GDM1 (cell line): Measurements from ENCODE around the gene BTBD10.

Experiments
- DNase-seq: peaks from one replicate; lab custom pipeline; 2025; lab: John Stamatoyannopoulos, UW

The BTBD10 gene

DNA sequence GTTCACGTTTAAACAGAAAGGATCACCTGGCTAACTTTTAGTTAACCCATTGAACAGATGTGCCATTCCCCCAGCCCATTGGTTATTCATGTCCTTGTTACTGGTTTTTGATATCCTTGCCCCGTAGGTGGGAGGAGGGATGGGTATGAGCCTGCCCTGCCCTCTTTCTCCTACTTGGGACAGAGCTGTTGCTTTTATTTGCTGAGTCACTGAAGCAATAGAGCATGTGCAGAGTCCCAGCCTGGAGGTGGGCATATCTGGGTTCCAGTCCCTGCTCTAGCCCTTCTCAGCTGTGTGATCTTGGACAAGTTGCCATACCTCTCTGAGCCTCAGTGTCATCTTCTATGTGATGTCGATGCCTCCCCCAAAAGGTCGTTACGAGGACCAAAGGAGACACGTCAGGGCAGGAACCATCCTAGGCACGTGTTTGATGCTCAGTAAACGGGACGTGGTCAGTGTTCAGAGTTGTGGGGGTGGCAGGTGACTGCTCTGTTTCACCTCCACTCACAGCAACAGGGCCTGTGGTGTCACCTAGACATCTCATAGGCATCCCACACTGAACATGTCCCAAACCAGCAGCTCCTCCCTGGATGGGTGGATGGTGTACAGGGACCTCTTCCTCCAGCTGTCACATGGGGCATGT, 124.5 kb downstream of the BTBD10 start:
- DNase-seq: no peak

DNA sequence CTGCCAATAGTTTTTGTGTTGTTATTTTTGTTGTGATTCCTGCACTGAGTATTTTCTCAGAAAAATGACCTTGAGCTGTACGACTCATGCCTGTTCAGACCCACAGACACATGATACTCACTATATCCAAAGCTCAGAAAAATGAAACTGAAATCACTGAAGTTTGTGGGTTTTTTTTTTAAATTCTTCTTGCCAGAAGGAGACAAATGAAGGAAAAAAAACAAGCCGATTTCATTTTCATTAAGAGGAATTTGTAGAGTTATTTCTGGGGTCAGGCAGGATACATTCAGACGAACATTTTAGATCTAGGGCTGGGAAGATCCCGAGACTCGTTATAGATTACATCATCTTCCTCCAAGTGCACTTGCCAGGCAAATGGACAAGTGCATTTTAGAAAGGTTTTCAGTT, 125.0 kb downstream of the BTBD10 start:
- no peak for DNase-seq
